Limb (tissue), 2 donors: ENCODE measurements around the gene ZNF837.
"Not testable (repeated sequence)": the region's sequence is repeated elsewhere in the genome, so short reads cannot be mapped to it uniquely, and the experiment has no call there.

Source experiments
- DNase-seq, 2 donors: peaks; one replicate each; pipeline ENCODE4 v3.0.0-alpha.2; 2016; ENCODE audit errors: extremely low spot score in 2 of 2

Gene ZNF837

DNA sequence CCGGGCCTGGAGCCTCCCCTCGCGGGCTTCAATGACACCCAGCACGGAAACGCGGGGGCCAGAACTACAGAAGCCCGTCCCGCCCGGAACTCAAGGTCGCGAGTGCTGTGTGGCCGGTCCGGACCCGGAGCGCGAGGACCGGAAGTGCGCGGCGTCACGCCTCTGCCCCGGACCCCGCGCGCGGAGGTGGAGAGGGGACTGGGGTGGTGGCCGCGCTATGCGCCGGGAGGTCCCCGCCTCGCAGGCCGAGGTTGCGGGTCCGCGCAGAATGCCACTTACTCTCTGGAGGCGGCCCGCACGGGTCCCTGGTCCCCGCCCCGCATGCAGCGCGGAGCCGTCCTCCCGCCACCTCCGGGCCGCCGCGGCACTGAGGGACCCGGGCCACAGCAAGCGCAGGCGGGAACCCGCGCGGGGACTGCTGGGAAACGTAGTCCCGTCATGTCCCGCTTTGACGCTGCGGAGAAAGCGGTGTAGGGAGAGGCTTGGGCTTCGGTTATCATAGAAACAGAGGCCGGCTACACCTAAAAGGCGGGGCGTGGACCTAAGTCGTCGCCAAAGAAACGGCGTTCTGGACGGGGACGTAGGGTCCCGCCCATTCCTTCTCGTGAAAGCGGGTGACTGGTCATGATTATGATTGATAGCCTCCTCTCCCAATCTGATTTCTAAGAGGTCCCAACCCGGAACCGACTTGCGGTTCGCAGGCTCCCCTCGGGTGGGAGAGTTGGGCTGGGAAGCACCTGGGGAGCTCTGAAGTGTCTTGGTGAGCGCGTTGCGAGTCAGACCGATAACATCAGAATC lies at the start of gene ZNF837:
Gene ZNF837 (minus strand): TSS at position 369 of the 798 bp plus-strand sequence. CDS start 11,698 bp downstream, outside the sequence.
- DNase-seq: peak; percentile 97 to 99

DNA sequence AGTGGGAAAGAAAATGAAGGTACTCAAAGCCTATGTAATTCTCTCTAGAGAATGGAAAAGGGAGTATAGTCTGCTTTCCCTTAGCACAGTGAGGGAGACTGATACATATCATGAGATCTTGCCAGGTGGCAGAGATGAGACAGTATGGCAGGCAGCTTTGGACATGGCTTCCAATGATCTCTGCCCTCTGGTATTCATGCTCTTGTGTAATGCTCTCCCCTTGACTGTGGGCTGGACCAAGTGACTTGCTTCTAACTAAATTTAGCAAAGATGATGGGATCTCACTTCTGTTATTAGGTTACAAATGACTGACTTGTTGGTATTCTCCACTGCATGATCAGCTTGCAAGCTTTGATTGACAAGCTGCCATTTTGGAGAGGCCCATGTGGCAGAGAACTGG lies 48.9 kb upstream of the ZNF837 start:
- DNase-seq: no peak

DNA sequence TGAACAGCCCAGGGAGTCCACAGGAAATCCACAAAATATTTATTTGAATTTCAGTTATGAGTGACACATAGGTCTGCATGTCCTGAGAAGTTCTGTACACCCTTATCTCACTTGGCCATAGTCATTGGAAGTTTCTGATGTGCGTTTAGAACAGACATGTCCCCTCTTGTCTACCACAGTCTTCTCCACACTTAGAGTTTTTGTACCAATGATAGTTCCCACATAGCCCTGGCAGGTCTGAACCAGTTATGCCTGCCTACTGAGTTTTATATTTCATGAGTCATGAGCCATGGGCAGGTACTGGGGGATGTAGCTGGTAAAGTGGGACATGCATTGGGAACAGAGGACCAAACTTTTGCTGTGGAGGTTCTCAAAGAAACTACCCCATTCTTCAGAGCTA lies 47.8 kb upstream of the ZNF837 start:
- no peak for DNase-seq

DNA sequence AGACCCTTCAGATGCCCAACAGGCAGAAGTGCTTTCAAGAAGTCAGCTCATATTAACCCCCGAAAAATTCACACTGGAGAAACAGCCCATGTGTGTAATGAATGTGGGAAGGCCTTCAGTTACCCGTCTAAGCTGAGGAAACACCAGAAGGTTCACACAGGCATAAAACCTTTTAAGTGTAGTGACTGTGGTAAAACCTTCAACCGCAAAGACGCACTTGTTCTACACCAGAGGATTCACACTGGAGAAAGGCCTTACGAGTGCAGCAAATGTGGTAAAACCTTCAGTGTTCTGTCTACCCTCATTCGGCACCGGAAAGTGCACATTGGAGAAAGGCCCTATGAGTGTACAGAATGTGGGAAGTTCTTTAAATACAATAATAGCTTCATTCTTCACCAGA lies 36.2 kb upstream of the ZNF837 start:
- no peak for DNase-seq

DNA sequence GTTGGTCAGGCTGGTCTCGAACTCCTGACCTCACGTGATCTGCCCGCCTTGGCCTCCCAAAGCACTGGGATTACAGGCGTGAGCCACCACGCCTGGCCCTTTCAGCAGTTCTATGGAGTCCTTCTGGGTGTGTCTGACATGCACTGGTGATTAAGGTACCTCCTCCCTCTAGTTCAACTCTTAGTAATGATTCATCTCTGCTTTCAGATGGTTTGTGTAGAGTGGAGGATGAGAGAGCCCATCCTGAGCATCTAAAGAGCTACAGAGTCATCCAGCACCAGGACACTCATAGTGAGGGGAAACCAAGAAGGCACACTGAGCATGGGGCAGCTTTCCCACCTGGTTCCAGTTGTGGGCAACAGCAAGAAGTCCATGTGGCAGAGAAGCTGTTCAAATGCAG lies 35.8 kb upstream of the ZNF837 start:
- DNase-seq: no peak

DNA sequence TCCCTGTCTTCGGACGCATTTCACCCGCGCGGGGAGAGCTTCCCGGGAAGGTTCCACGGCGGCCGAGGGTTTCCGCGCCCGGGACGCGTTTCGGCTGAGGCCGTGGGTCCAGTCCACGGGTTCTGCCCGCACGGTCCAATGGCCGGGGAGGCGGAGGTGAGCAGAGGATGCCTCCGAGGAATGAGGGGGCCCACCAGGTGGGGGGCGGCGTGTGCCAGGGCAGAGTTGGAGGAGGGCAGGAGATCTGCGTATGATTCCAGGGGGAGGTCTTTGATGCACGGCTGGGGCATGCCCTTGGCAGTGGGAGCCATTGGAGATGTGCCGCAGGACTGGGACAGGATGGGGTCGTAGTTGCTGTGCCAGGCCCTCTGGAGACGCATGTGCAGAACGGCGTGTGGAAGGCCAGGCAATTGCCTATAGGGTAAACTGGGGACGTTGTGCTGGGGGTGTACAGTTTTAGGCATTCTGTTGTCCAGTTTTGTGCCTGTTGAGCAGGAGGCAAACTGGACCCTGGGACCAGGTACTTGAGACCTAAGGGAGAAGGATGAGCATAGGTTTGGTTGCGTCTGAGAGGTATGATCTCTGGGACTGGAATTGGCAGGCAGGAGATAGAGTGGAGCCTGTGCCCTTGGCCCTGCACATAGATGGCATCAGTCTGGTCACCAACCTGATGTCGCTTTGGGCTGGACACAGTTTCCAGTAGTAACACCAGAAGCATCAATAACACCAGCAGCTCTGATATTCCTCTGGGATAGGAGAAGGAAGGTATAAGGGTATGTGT lies 28.4 kb upstream of the ZNF837 start:
- DNase-seq: no peak

DNA sequence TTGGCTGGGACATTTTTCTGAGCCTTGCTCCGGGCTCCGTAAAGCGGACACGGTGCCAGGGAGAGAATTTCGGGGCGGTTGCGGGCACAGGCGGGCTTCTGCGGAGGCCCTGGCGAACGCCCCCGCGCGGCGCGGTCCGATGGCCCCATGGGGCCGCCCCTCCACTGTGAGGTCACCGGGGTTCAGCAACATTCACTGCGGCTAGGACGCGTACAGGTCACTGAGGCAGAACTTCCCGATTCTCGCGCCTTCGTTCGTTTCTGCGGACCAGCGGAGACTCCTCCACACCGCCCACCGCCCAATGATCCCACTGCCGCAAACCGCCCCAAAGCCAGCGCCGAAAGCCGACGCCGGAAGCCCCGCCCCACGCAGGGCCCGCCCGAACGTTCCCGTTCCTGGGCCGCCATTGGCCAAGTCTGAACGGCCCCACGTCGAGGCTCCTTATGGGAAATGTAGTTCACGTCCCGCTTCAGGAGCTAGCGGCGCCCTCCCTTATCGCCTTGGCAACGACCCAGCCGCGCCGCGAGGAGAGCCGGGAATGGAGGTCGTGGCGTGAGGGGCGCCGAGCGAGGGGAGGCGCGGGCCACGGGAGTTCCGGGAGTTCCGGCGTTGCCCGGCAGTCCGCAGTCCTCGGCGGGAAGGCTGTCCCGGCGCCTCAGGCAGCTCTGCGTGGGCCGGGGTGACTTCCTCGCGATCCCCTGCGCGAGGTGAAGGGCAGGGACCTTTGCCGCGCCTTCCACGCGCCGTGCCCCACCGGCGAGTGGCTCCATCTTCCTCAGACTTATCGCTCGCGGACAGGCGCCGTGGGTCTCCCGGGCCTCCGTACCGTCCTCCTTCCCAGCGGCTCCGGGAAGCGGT lies 27.6 kb upstream of the ZNF837 start, which contains the start of gene ZNF584:
Gene ZNF584 (plus strand): TSS at position 498 of the 858 bp plus-strand sequence. CDS start 499 bp downstream, outside the sequence.
- DNase-seq: peak; percentile 97 to 98

DNA sequence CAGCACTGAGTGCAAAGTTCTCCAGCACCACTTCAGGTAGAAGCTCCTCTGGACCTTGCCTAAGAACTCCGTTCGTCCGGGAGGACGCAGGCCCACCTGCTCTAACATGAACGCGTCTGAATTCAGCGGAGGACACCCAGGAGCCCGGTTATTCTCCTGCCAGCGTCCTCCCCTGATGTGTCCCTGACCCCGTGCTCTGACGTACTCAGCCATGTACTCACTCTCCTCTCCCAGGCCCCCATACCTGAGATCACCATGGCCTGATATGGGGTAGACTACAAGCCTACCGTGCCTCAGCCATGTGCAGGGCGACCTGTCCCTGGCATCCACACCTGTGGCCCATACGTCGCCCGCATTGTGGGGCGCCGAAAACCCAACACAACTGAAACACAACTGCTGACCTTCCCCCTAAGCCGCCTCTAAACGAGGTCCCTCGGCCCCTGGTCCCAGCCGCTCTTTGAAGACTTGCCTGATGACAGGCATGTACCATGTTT lies 26.9 kb upstream of the ZNF837 start:
- DNase-seq: no peak

DNA sequence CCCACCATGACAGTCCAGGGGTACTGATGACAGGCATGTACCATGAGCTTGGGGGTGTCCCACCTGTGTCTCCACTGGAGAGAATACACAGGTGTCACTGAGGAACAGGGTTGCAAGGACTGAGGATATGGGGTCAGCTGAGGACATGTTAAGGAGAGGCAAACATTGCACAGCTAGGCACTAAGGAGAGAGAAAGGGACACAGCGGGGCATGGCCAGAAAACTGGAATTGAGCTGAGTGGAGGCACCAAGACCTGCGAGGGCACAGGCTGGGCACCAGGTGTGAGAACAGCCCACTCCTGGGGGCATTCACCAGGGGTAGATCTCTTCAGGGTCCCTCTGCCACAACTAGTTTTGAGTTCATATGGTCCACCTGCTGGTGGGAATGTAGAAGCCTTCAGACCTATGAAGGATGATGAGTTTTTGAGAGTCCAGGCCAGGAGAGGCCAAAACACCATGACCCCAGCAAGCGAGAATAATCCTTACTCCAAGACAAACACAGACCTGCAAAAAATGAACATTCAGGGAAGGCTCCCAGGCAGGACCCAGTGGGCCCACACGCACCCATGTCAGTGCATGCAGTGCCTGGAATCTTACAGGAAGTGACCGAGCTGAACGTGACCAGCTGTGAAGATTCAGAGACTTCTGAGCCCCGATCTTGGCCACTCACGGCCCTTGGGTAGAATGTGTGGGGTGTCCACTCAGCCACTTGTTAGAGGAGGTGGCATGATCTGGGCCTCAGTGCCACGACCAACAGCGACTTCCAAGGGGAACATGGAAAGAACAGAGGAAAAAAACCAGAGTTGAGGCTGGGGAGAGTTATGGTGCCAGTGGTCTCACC lies 26.2 kb upstream of the ZNF837 start:
- no peak for DNase-seq

DNA sequence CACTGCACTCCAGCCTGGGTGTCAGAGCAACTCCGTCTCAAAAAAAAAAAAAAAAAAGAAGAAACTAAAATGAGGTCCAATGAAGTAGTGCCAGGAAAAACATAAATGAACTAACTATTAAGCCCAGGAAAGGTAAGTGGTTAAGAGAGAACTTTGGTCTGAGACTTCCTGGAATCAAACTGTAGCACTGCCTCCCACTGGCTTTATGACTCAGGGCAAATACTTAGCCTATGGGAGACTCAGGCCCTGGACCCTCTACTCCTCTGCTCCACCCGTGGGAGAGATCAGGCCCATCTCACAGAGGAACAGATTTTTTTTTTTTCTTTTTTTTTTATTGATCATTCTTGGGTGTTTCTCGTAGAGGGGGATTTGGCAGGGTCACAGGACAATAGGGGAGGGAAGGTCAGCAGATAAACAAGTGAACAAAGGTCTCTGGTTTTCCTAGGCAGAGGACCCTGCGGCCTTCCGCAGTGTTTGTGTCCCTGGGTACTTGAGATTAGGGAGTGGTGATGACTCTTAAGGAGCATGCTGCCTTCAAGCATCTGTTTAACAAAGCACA lies 23.2 kb upstream of the ZNF837 start:
- DNase-seq: not testable (repeated sequence)

DNA sequence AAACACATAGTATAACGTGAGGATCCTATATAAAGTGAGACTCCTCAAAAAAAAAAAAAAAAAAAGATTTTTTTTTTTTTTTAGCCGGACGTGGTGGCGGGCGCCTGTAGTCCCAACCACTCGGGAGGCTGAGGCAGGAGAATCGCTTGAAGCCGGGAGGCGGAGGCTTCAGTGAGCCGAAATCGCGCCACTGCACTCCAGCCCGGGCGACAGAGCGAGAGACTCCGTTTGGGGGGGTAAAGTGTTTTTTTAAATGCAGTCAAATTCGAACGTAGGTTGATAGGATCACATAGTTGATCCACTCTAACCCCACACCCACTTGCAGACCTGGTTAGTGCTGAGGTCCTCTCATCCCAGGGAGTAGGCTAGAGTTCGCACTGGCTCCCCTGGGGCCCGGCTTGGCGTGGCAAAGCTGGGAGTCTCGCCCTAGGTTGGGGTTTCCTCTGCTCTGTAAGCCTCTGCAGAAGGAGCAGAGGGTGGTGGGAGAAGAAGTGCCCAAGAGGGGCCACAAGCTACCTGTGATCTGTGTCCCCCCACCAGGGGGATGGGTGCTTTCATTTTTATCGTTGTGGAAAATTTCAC lies 21.1 kb upstream of the ZNF837 start:
- no peak for DNase-seq

DNA sequence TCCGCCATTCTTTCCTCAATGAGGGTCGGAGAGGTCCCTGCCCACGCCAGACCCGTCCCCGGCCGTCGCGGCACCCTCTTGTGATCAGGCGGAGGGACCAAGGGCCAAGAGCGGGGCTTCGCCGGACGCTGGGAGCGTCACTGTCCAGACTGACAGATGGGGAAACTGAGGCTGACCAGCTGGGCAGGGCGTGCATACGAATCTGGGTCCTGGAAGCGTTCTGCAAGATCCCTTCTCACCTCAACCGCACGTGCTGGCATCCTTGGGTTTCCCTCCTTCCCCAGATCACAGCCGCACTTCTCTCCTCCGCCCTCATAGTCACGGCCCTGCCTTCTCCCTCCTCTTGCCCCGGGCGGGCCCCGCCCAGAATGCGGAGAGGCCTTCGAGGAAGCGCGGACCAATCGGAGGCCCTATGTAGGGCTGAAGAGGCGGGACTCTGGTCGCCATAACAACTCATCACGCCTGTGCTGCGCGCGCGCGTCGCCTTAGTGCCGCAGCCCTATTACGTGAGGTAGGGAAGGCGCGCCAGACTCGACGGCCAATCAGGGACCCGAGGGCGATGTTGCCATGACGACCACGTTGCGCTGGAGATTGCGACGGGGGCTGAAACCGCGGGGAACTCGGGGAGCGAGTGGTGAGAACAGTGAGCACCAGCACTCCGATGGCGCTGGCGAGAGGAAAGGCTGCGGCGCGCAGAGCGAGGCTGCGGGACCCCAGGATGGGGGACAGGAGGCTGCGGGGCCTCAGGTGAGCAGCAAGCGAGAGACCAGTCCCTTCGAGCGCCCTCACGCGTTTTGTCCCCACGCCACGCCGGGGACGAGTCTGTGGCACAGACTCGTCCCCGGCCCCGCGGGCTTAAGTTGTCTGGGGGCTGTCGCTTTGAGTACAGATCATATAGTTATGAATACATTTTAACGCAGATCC lies 20.3 kb upstream of the ZNF837 start:
- DNase-seq: peak; percentile 99

DNA sequence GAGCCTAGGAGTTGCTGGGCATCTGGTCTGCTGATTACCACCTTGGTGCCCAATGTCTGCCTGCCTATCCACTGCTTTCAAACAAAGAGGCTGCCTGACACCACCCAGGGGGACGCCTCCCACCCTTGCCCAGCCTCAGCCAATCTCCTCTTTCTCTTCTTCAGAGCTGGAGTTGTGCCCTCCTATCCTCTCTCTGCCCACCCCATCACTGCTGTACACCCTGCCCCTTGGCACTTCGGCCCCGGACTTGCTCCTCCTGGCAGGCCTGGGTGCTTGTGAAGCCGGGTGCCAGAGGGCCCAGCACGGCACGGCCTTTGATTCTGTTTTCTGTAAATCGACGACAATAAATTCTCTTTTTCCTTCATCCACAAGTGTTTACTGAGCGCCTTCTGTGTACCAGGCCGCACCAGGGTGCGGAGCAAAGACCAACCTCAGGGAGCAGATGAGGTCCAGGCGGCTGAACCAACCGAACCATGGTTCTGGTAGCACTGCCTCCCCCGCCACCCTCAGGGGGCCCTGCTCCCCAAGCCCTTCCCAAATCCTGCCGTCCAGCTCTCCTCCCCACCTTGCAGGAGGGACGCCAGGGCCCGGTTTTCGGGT lies 19.6 kb upstream of the ZNF837 start:
- no peak for DNase-seq

DNA sequence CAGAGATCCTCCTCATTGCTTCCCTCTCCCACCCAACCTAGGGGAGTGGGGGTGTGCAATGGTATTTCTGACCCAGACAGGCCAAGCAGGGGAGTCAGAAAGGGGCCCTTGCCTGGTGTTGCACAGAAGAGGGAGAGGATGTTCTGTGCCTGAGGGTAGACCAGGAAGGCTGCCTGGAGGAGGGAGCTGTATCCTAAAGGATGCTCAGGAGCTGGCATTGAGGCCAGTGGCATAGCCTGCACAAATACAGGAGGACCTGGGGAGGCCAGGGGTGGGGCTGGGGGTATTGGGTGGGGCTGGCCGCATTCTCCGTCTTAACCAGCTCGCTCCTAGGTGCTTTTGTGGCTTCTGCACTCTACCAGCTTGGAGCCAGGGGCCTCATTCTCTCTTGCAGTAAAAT lies 19.1 kb upstream of the ZNF837 start:
- DNase-seq: no peak

DNA sequence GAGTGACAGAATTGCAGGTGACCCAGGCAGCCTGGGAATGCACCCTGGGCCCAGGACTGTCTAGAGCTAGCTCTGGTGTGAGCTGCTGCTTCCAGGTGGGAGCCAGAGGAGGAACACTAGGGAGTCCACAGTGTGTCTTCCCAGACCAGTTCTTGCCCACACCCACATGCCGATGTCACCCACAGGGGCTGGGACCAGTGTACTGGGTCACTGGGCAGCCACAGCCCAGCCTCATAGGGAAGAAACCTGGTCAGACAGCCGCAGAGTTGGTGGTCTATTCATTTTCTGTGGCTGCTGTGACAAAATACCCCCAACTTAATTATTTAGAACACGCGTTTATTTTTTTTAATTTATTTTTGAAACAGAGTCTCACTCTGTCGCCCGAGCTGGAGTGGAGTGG lies 17.7 kb upstream of the ZNF837 start:
- no peak for DNase-seq

DNA sequence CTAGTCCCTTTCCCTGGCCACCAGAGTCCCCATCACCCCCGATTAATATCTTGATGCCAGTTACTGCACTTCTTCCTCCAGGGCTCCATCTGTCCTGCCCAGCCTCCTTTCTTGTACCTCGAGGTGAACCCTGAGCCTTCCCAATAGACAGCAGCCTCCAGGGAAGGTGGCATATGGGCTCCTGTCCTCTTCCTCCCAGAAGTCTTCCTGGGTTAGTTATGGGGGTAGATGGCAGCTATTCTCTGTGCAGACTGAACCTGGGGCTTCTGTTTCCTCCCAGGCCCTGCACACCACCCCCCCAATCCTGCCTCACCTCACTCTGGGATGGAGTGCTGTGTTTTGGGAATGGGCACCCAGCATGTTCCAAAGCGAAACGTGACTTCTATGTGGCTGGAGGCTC lies 17.3 kb upstream of the ZNF837 start:
- DNase-seq: no peak

DNA sequence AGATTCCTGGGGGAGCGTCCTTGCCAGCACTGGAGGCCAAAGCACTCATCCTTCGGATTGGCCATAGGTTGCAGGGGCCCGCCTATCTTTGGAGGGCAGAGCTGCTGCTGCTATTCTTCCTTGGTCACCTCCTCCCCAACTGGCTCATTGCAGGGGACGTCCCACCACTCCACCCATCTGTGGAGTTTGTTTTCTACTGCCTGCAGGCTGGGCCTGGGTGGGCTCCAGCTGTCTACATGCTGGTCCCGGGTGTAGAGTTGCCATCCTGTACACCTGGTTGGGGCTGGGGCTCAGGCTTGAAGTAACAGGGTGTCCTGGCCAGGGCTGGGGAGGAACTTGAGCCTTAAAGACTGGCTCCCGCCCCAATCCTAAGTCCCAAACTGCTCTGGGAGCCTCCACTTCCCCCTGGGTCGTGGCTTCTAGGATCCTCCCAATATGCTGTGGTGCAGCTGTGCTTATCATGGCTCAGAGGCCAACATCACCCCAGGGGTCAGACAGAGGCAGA lies 16.8 kb upstream of the ZNF837 start:
- DNase-seq: no peak
